HG03066 (cell line): ENCODE results near the gene GALNT3.
A peak's percentile ranks its signal among the peaks of the same experiment; 100 is the strongest.

Experiments
- ATAC-seq: cut with Tn5 transposase; IDR thresholded peaks from one replicate; pipeline ENCODE4 v1.9.1; 2021; ENCODE audit warnings: low read depth; ENCODE audit not compliant: unreplicated experiment

Gene GALNT3

DNA sequence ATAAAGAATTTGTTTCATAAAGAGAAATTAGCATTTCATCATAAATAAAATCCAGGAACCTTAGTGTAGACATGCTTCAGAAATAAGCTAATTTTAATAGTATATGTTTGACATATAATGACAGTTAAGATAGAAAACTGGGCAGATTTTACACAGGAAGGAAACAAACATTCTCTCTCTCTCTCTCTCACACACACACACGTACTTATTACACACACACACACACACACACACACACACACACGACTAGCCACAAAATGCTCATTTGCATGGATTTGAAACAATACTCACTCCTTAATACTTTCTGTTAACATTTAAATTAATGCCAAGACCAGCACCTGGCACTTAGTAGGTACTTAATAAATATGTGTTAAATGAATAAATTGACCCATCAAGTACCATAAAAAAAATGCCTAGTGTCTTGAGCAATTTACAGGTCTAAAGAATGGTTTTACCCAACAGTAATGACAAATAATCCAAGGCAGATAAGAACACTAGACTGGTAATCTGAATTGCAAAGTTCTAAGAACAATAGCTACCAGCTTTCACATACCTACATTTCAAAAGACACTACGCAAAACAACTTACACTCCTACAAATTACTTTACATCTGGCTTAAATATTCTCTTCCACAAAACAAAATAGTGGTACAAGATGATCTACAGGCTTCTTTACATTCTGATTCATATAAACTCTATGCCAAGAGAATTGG is 2.9 kb upstream of the GALNT3 start:
- no peak for ATAC-seq

DNA sequence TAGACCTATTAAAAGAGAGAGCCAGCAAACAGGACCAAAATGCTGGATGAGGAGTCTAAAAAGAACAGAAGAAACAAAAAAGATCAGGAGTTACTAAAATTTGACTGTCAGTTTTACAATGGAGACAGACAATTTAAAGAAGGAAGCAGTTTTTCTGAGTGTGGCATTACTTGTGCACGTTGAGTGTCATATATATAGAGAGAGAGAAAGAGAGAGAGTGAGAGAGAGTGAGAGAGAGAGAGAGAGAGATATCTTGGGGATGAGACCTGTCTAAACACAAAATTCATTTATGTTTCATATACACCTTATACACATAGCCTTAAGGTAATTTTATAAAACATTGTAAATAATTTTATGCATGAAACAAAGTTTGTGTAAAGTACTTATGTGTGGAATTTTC is 2.1 kb upstream of the GALNT3 start:
- ATAC-seq = no peak

DNA sequence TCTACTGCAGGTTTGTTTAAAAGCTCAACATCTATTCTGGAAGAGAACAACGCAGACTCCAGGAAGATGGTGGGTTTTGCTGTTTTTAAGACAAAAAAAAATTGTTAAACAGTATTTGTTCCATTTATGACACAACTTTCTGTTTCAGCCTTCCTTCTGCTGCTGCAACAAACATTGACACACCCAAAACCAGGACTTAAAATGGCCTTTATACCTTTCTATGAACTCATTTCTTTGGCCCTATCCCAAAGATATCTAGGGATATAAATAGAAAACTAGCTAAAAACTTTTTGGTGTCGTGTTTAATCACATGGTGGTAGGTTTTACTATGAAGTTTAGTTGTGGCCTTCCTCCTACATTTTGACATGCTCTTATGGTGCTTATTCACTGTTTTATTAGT is 964 bp upstream of the GALNT3 start:
- ATAC-seq = peak; percentile 30

DNA sequence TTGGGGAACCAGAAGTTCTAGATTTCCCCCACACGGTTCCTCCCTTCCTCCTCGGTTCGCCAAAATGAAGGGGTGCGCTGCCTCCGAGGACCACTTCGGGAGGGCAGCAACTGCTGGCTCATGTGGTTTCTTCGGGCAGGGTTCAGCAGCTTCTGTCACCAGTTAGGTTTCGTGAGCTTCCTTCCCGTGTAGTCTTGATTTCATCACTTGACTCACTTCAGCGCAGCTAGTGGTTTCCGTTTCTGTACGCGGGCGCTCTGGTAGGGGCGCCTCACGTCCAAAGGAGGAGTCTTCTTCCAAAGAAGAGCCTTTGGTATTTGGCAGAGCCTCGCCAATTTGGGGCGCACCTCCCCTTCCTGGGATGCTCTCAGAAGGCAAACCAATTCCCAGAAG is 485 bp upstream of the GALNT3 start:
- peak; percentile 96 for ATAC-seq

DNA sequence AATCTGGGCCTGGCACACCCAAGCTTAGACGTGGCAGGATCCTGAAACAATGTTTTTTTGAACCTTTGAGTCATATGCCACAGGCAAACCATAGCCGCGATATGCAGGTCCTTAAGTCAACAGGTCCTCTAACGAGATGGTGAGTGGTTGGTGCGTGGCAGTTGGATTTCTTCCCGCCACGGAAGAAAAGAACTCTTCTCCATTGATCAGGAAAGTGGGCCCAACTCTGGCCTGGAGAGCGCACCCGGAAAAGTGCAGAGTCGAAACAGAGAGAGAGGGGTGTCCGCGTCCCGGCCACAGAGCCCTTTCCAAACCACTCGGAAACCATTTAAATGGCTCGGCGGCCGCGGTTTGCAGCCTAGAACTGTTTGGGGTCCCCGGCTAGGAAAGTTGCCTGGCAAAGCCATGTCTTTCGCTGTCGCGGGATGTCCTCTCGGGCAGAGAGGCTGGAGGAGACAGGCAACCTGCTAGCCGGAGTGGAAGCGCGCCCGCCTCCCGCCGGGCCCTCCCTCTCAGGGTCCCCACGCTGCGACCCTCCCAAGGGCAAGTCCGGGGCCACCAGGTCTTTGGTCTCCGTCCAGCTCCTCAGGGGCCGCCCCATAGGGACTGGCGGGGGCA is 777 bp downstream of the GALNT3 start:
- ATAC-seq = no peak

DNA sequence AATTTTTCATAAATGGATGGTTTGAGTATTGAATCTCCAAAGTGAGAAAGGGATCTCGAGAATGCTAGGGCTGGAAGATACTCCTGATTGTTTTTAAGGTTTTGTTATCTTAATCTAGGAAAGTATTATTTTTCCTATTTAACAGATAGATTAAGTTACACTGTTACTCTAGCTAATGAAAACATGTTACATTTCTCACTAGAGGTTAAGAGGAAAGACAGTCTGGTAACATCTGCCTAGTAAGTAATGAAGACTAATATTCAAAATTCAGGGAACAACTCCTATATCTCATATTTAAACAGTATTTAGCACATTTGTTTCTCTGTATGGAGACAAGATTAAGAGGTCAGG is 2.0 kb downstream of the GALNT3 start:
- ATAC-seq = no peak

DNA sequence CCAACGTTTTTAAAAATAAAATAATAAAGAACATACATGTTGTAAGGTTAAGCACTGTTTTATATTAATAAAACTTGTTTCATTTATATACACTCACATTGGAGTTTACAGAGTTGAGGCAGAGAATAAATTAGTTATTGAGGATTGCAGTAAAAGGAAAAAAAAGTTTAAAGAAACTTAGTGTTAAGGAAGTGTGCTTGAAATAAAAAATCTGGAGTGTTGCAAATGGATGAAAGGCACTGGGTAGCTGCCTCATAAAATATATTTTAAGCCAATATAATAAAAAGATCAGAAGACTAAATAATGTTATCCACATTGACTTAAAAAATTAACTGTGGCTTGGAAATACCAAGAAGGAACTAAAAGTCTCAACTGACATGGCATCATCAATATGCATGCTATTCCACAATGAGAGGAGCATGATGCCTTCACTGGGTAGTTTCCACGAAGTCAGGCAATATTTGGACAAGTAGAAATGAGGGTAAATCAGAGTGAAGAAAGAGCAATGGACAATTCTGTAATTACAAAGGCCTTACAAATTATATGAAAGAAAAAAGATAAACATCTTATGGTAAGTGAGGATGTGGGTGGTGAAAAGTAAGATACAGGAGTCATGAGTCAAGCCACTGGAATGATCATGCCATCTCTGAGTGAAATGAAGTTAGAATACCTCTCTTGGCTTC is 2.5 kb downstream of the GALNT3 start:
- no peak for ATAC-seq

DNA sequence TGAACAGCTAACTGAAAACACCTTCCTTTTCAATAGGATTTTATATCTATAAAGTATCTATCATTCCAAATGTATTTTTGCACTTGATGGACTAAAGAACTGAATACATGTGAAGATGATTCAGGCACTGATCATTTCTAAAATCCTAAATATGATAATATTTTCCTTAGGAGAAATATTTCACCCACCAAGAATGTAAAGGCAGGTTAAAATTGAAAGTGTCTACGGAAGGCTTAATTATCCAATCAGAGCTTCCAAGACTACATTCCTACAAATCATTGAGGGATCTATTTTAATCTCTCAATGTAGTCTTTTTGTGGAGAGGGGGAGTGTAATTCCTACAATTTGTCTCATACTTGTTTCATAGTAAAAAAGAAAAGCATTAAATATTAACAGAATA is 3.6 kb downstream of the GALNT3 start:
- ATAC-seq = no peak

DNA sequence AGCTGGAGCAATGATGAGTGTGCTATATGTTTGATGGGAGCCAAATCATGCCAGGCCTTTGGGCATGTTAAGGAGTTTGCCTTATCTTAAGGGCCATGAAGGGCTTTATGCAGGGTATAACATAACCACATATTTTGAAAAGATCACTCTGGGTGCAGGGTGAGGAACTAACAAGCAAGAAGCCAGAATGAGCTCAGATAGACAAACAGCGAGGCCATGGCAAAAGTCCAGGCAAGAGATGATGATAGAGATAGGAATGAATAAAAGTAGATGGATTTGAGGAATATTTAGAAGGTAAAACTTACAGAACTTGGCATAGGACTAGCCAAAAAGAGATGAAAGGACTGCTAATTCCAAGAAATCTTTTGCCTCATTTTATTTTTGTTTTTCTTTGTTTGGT is 6.7 kb downstream of the GALNT3 start:
- no peak for ATAC-seq

DNA sequence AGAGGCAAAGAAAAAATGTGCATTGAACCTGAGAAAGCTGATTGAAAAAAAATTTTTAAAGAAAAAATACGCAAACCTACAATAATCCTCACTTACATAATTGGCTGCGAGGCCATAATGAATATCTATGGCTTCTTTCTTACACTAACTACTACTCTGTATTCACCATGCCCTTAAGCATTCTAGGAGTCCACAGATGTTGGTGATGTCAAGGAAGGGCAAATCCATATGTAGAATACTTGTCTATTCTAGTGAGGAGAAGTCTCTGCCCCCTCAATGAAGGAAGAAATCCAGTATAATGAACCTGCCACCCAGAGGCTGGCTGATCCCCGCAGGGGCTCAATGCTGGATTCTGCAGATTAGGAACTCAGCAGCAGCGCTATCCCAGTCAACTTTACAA is 14.3 kb downstream of the GALNT3 start:
- ATAC-seq = no peak

DNA sequence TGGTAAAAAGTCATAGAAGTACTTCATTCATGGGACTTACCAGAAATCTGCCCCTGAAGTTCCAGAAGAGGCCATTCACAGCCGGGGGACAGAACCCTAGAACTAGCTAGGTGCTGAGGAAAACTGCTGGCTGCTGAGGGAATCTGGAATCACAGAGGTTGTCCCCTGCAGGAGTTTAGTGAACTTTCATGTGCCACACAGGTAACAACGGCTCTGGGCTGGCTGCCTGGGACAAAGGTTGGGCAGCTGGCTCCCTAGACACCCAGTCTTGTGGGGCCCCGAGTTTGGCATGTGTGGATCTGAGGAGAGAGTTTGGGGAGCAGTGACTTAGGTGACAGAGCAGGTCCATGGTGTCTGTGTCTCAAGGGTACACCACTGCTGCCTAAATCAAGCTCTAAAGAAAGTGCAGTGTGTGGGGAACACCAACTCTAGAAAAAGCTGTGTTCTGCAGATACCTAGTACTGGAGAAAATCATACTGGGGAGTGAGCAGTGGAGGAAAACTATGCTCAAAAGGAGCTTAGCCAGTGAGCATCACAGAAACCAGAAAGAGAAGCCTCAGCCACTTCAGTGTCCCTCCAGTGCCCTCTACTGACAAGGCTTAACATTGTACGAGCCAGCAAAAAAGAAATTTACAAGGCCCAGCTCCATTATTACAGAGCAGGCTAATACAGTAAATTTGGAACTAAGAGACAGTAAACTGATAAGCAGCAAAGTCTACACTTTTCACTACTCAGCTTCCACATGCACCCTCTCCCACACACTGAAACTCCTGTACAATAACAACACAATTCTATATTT is 15.2 kb downstream of the GALNT3 start:
- no peak for ATAC-seq

DNA sequence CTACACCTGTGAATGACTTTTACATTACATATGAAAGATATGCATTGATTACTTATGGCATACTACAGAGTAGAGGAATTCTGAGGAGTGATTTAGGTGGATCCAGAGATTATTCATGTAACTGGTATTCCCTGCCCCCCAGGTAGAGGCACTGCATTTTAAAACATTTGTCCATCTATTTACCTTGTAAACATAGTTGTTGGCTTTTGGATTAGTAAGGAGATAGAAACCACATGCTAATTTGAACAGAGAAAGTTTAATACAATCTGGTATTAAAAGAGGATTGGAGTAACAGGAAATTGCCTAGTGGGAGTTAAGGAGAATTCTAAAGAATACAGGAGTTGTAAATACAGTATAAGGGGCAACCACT is 15.9 kb downstream of the GALNT3 start:
- no peak for ATAC-seq

DNA sequence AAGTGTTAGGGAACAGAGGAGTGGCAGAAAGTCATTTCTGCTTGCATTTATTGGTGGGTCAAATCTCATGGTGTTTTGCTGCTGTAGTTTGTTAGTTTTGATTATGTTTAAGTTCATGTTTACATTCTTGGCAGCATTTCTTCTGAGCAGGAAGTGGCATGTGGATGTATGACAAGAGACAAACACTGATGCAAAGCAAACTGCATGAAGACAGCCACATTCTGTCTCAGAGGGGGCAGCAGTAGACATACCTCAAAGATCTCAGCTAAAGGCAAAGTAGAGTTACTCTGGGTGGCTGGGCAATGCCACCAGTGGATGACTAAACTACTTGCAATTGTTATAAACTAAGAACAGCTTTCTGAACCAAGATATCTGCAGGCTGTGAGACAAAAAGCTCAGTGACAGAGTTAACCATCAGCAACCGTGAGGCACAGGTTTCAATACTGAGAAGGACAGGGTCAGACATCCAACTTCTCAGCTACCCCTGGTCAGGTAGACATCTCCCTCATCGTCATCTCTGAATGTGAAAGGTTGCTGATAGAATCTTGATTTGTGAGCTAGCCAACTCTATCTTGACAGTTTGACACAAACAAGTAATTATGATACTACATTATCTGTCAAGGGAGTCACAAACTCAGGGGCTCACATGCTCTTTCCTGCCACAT is 16.4 kb downstream of the GALNT3 start:
- no peak for ATAC-seq

DNA sequence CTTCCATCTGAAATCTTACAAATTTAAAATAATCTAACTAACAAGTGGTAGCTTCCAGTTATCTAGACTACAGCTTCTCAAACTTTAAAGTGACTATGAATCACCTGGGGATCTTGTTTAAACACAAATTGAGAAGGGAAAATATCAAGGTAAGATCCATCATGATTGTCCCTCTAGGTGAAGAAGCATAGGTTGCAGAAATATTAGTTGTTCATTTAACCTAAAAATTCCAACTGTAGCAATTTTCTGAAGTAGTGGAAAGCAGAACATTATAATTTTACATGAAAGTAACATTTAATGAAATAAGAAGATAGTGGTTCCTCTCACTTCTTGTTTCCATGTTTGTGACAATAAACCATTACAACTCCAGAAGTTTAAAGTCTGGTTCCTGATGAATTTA is 17.3 kb downstream of the GALNT3 start:
- no peak for ATAC-seq

DNA sequence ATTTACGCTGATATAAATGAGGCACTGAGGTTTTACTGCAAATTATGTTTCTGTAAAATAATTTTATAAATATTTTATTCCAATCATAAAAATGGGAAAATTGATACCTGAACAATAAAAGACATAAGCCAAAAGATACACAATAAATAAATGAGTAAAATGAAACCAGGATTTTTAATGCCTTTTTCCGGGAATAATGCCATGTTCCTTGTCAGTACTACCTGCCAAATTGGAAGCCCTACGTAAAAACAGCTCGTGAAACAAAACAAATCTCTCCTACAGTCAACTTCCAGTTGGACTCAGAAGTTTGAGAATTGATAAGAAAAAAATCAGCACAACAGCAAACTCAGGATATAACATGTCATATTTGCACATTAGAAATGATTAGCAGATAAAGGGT is 18.0 kb downstream of the GALNT3 start:
- ATAC-seq = no peak

DNA sequence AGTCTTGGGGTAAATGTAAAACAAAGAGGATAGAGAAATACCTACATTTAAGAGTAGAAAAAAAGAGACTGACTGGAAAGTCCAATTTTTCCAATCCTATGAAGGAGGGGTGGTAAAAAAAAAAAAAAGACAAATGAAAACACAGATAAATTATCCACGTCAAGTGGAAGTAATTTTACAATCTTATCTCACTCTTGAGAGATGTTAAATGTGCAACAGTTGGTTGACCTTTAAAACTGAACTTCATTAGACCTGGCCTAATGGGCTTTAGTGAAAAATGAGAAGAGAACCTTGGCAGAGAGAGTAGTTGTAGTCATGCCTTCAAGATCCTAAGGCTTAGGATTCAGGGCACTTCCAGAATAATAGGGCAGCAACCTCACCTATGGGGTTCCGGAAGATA is 20.4 kb downstream of the GALNT3 start:
- ATAC-seq = no peak

DNA sequence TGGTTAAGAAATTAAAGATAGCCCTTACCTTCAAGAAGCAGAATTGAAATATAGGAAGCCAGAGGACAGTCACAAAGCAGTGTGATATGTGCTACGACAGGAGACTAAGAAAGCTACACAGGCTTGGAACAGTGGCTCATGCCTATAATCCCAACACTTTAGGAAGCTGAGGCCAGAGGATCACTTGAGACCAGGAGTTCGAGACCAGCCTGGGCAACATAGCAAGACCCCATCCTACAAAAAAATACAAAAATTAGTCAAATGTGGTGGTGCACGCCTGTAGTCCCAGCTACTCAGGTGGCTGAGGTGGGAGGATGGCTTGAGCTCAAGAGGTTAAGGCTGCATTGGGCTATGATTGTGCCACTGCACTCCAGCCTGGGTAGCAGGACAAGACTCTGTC is 21.9 kb downstream of the GALNT3 start:
- ATAC-seq = no peak

DNA sequence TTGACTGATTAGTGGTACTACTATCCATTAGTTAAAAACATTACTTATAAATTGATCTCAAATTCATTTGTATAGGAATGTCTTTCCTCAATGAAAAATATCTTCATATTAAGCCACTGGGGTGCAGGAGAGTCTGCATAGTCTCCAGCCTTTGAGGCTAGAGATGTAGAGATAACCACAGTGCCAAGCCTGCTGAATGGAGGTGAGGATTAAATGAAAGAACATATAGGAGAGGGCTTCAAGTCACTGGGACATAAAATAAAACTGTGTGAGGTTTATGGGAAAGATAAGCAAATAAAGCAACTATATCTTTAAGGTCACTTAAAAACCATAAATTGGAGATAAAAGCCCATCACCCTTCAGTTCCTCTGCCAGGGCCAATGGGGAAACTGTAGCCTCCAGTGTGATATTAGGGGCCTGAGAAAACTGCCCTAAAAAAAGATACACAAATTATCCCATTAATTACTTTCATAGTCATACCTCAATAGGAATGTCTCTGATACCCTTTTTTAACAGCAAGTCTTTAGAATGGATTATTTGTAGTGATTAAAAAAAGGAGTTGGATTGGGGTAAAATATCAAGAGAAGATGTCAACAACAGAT is 27.6 kb downstream of the GALNT3 start:
- ATAC-seq = no peak

DNA sequence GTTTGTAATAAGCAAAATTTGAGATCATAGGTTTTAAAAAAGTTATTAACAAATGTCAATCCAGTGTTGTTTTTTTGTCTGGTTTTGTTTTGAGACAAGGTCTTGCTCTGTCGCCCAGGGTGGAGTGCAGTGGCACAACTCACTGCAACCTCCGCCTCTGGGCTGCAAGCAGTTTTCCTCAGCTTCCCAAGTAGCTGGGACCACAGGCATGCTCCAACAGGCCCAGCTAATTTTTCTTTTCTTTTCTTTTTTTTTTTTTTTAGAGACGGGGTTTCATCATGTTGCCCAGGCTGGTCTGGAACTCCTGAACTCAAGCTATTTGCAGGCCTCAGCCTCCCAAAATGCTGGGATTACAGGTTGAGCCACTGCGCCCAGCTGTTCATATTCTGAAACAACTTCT is 31.3 kb downstream of the GALNT3 start:
- no peak for ATAC-seq

DNA sequence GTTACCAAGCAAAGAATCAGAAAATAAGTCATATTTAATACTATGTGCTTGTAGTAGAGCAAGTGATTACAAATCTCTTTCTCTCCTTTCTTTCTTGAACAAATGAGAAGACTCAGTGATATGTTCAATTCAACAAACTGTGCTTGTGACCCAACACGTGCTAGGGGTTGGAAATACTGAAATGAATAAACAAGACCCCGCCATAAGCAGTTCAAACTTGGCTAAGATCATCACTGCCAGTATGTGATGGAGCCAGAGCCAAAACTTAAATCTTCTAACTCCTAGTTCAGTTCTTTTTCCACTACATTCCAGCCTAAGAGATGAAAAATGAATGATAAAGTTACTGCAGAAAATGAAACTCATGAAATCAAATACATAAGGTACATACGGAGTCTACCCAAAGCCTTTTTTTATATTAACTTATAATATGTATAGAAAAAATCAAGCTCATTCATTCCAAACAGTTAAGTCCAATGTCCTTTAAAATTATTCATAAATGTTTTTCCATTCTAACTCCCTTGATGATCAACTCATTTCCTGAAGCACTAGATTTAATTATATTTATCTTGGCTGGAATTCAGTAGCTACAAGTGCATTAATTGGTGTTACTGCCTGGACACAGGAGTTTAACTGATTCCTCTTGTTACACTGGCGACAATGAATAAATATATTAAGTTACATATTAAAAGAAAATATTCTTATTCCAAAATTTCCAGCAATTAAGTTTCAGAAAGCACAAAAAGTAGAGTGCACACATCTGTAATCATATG is 36.0 kb downstream of the GALNT3 start:
- no peak for ATAC-seq
